K562 (cell line): Measurements from ENCODE around the gene TMEM127. TPM values are rescaled to one million over a fixed set of nuclear protein-coding genes. Genes with fewer than 3 reads are reported as not detected.

Source experiments
- ARID2 ChIP-seq: fragments of 450-650 bp; IDR thresholded peaks from 2 replicates; pipeline ENCODE4 v1.6.1; 2017; ENCODE audit warnings: antibody characterized with exemption, mild to moderate bottlenecking
- CC2D1A ChIP-seq: fragments of 450-650 bp; IDR thresholded peaks from 2 replicates; pipeline ENCODE4 v1.6.1; 2017; ENCODE audit warnings: mild to moderate bottlenecking
- FOXM1 ChIP-seq, 2 experiments: fragments of 450-650 bp in 1 of 2; sonication (generic) in 1 of 2; formaldehyde crosslinking in 1 of 2; IDR thresholded peaks; 2 replicates each; pipeline versions ENCODE4 v1.6.1 to v1.9.0; 2017 to 2022; ENCODE audit warnings: low read depth in 2 of 2, mild to moderate bottlenecking in 2 of 2, missing genetic modification reagents in 1 of 2, moderate library complexity in 1 of 2
- KLF1 ChIP-seq: fragments of 450-650 bp; IDR thresholded peaks from 2 replicates; pipeline ENCODE4 v1.6.1; 2016; ENCODE audit warnings: missing genetic modification characterization, missing compliant biosample characterization
- PCBP2 ChIP-seq: fragments of 200-400 bp; formaldehyde crosslinking; IDR thresholded peaks from 2 replicates; pipeline ENCODE4 v1.6.1; 2018; ENCODE audit warnings: low read length, low read depth, mild to moderate bottlenecking, moderate library complexity; ENCODE audit not compliant: poor library complexity, severe bottlenecking
- THRAP3 ChIP-seq: fragments of 450-650 bp; IDR thresholded peaks from 2 replicates; pipeline ENCODE4 v1.6.1; 2016; ENCODE audit warnings: mild to moderate bottlenecking, inconsistent platforms, borderline replicate concordance
- ZBTB12 ChIP-seq: fragments of 250-450 bp; sonication (Bioruptor Pico); IDR thresholded peaks from 2 replicates; pipeline ENCODE4 v1.4.0; 2020
- ZC3H11A ChIP-seq: IDR thresholded peaks from 2 replicates; pipeline ENCODE4 v1.6.1; 2012; ENCODE audit warnings: low read depth, low read length, improper control_type of control experiment
- ZKSCAN1 ChIP-seq: fragments of 150-350 bp; IDR thresholded peaks from 2 replicates; pipeline ENCODE4 v1.6.1; 2016; ENCODE audit warnings: low read depth, low read length
- ZNF121 ChIP-seq: sonication (generic); formaldehyde crosslinking; conservative IDR thresholded peaks from 2 replicates; pipeline ENCODE4 v1.8.0; 2022; ENCODE audit warnings: missing genetic modification reagents
- ZNF197 ChIP-seq: fragments of 200-800 bp; sonication (Bioruptor generic); IDR thresholded peaks from 2 replicates; pipeline ENCODE4 v1.6.1; 2016; ENCODE audit warnings: low read depth, missing genetic modification characterization, missing compliant biosample characterization
- ZNF217 ChIP-seq: sonication (generic); formaldehyde crosslinking; IDR thresholded peaks from 2 replicates; pipeline ENCODE4 v1.8.0; 2022; ENCODE audit warnings: mild to moderate bottlenecking, missing genetic modification reagents
- ZNF318 ChIP-seq, 2 experiments: fragments of 450-650 bp; IDR thresholded peaks; 2 replicates each; pipeline ENCODE4 v1.6.1; 2016; ENCODE audit warnings: mild to moderate bottlenecking in 2 of 2, borderline replicate concordance in 1 of 2, low read depth in 1 of 2, moderate library complexity in 1 of 2
- ZNF354B ChIP-seq: fragments of 250-450 bp; sonication (Bioruptor Pico); IDR thresholded peaks from 2 replicates; pipeline ENCODE4 v1.4.0; 2020
- ZNF57 ChIP-seq: fragments of 450-650 bp; formaldehyde crosslinking; IDR thresholded peaks from 2 replicates; pipeline ENCODE4 v1.4.0; 2020; ENCODE audit warnings: mild to moderate bottlenecking, moderate library complexity
- ZNF77 ChIP-seq: fragments of 250-450 bp; sonication (Bioruptor Pico); IDR thresholded peaks from 2 replicates; pipeline ENCODE4 v1.5.0; 2020
- polyA plus RNA-seq, 8 experiments: library from polyadenylated mRNA; depleted of rRNA in 4 of 8; stranded (reverse) in 5 of 8; unstranded in 3 of 8; fragments of >200 nt; fragmentation: Nextera tagmentation in 2 of 8; fragmentation: Illumina TruSeq in 1 of 8; extraction: Ambion mirVana in 2 of 8; extraction: Trizol in 1 of 8; gene quantifications; 2 replicates each; pipeline versions ENCODE4 v1.2.1 to v1.2.3, GENCODE V29; 2011 to 2014; ENCODE audit warnings: inconsistent platforms in 1 of 8, missing spikeins in 1 of 8
- total RNA-seq, 7 experiments: library from RNA; depleted of rRNA in 6 of 7; stranded (reverse); fragments of >200 nt in 6 of 7; fragmentation: Illumina TruSeq in 2 of 7; extraction: Trizol in 2 of 7; gene quantifications; 2 replicates each; pipeline versions ENCODE4 v1.2.1 to v1.2.3, GENCODE V29; 2011 to 2021; ENCODE audit warnings: low replicate concordance in 1 of 7

The TMEM127 gene
- total and polyA plus RNA-seq, 9 of the 15 experiments (the other 6 are each of a cell fraction or from before 2014, with no cell fraction given) = 1.7 to 20.0 (median 9.9) TPM

GRCh38 chr2:96225016-96225533 lies 40.7 kb downstream of the TMEM127 start (continued):
- no peak for TF ChIP-seq ZNF77 (CRISPR knock-in tag)
- TF ChIP-seq KLF1 (tag) = no peak
- no peak for TF ChIP-seq ZC3H11A
- TF ChIP-seq ZNF121 (CRISPR knock-in tag) = no peak
- no peak for TF ChIP-seq CC2D1A
- TF ChIP-seq ZNF57 (CRISPR knock-in tag) = no peak
- TF ChIP-seq THRAP3 = no peak
- no peak for TF ChIP-seq ZNF217
- TF ChIP-seq ARID2 = no peak
- no peak for TF ChIP-seq PCBP2
- TF ChIP-seq FOXM1 (IDR thresholded peaks at IDR 0.05; ENCODE audit: low read depth) = peak; percentile 44; the same call in 1 of the 2 replicates
- no peak for TF ChIP-seq FOXM1 (CRISPR knock-in tag; IDR thresholded peaks at IDR 0.05; ENCODE audit: low read depth)
- TF ChIP-seq ZKSCAN1 = no peak
- TF ChIP-seq ZNF318 (IDR thresholded peaks at IDR 0.05; ENCODE audit: borderline replicate concordance in 1 of 2, low read depth in 1 of 2) = no peak
- TF ChIP-seq ZNF197 = 0 out of 2 replicates have a peak, but pooled peaks have one; percentile 81
- no peak for TF ChIP-seq ZBTB12 (CRISPR knock-in tag)
- peak; percentile 78 for TF ChIP-seq ZNF354B
